Measurements from ENCODE around the gene LHX4. TPM values are rescaled to one million over a fixed set of nuclear protein-coding genes. Genes with fewer than 3 reads are reported as not detected.

LHX4 gene
- total RNA-seq, 2 experiments from 2014 or later = not detected

GRCh38 chr1:180188684-180189175 is 41.3 kb upstream of the LHX4 start:
- intact Hi-C loops (cut with micrococcal nuclease) = loop anchor here (2.0 kb wide), 1 partner anchor 64 kb away; no protein-coding TSS in a partner anchor
- peaks cover 14% of the 10 kb centered on the region for H3K36me3 Mint-ChIP-seq (ENCODE audit: low read depth)

GRCh38 chr1:180190091-180190490 is 40.0 kb upstream of the LHX4 start:
- Mint-ChIP-seq H3K4me1 (ENCODE audit: low read depth) (no peaks in the 10 kb centered on the region), H3K36me3 (ENCODE audit: low read depth) (peaks cover 6% of the 10 kb centered on the region), H3K4me3 (no peak overlapping the region), H3K27ac (no peak overlapping the region), H3K9me3 (no peaks in the 10 kb centered on the region), H3K27me3 (ENCODE audit: low read depth) (no peaks in the 10 kb centered on the region)
- no peak for DNase-seq
- intact Hi-C loops (cut with micrococcal nuclease) = no loop called here
- CTCF ChIA-PET = interaction anchor here (0.6 to 4.3 kb wide), 3 partner anchors 11 to 360 kb away, joined by 3 to 35 read pairs (median 3); no protein-coding TSS in a partner anchor

More at GRCh38 chr1:180188684-180189175, 41.3 kb upstream of the LHX4 start:
- Mint-ChIP-seq H3K9me3 (no peaks in the 10 kb centered on the region), H3K4me3 (no peak overlapping the region), H3K4me1 (ENCODE audit: low read depth) (no peaks in the 10 kb centered on the region), H3K27ac (no peak overlapping the region), H3K27me3 (ENCODE audit: low read depth) (no peaks in the 10 kb centered on the region)
- DNase-seq = no peak
- CTCF ChIA-PET = interaction anchor here (0.6 to 4.3 kb wide), 3 partner anchors 10 to 820 kb away, joined by 3 to 35 read pairs (median 4); no protein-coding TSS in a partner anchor

DNA sequence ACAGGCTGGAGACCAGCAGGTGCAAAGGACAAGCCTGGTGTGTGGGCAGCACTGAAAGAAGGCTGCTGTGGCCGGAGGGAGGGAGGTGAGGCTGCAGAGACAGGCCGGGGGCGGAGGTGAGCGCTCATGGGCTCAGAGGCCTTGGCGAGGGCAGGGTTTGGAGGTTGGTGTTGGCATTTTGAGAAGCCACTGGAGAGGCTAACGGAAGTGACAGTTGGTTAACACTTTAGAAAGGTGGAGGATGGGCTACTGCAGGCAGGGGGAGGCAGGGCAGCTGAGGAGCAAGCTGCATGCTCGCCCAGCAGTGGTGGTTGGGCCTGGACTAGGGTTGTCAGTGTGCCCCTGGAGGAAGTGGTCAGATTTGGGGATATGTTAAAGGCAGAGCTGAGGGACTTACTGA is 37.9 kb upstream of the LHX4 start:
- CTCF ChIA-PET = interaction anchor here (1.3 to 1.7 kb wide), 2 partner anchors 12 to 13 kb away, joined by 3 to 8 read pairs; no protein-coding TSS in a partner anchor
- H3K9me3 Mint-ChIP-seq = no peaks in the 10 kb centered on the region
- no peaks in the 10 kb centered on the region for H3K27me3 Mint-ChIP-seq (ENCODE audit: low read depth)
- intact Hi-C loops (cut with micrococcal nuclease) = no loop called here
- no peak overlapping the region for H3K27ac Mint-ChIP-seq
- no peaks in the 10 kb centered on the region for H3K4me1 Mint-ChIP-seq (ENCODE audit: low read depth)
- H3K36me3 Mint-ChIP-seq (ENCODE audit: low read depth) = peaks cover 6% of the 10 kb centered on the region
- DNase-seq = no peak
- no peak overlapping the region for H3K4me3 Mint-ChIP-seq

DNA sequence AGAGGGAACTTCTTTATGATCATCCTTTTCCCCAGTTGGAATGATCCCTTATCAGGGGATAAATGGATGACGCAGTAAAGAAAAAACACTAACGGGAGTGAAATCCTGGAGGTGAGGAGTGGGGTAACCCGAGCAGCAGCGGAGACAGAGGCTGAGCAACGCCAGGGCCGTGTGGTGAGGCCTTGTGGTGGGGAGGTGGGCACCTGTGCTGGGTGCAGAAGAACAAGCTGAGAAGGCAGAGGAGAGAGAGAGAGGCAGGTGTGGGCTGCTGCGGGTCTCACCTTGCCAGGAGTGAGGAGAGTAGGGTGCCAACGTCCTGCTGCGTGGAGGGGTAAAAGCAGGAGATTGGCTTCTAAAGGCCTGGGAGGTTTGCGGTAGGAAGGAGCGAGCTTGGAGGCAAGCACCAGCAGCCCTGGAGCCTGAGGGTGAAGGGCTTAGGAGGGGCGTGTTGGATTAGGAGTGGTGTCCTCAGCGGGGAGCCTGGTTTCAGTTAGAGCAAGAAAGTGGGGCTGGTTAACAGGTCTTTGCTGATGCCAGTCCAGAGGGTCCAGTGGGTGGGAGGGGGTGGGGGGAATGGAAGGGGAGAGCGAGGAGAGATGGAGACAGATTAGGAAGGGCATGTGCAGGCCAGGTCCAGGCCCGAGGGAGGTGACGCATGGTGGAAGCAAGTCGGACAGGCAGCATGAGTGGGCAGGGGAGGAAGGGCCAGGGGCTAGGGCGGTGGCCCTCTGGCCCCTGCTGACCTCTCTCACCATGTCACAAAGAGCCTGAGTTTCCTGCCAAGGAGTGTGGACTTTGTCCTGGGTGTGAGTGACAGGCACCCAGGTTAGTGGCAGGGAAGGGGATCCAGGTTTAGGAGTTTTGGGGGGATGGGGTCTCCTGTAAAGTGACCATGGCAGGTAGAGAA is 36.7 kb upstream of the LHX4 start:
- peaks cover 6% of the 10 kb centered on the region for H3K36me3 Mint-ChIP-seq (ENCODE audit: low read depth)
- DNase-seq = no peak
- no peak overlapping the region for H3K27ac Mint-ChIP-seq
- H3K9me3 Mint-ChIP-seq = no peaks in the 10 kb centered on the region
- CTCF ChIA-PET = interaction anchor here (1.3 to 1.7 kb wide), 2 partner anchors 13 to 15 kb away, joined by 3 to 8 read pairs; no protein-coding TSS in a partner anchor
- intact Hi-C loops (cut with micrococcal nuclease) = no loop called here
- no peaks in the 10 kb centered on the region for H3K27me3 Mint-ChIP-seq (ENCODE audit: low read depth)
- H3K4me1 Mint-ChIP-seq (ENCODE audit: low read depth) = no peaks in the 10 kb centered on the region
- H3K4me3 Mint-ChIP-seq = no peak overlapping the region

DNA sequence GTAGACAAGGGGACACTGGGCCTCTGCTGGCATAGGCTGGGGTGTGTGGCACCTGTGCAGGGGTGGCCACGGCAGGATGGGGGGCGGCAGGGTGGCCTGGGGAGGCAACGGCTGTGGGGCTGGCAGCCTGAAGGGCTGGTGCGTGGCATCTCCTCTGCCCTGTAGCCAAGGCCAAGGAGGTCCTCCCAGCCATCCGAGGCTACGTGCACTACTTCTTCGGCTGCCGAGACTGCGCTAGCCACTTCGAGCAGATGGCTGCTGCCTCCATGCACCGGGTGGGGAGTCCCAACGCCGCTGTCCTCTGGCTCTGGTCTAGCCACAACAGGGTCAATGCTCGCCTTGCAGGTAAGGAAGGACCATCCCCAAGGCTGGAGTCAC is 36.0 kb upstream of the LHX4 start:
- no peak for DNase-seq
- no peak overlapping the region for H3K4me3 Mint-ChIP-seq
- no peak overlapping the region for H3K27ac Mint-ChIP-seq
- H3K36me3 Mint-ChIP-seq (ENCODE audit: low read depth) = peaks cover 6% of the 10 kb centered on the region
- H3K4me1 Mint-ChIP-seq (ENCODE audit: low read depth) = no peaks in the 10 kb centered on the region
- H3K27me3 Mint-ChIP-seq (ENCODE audit: low read depth) = no peaks in the 10 kb centered on the region
- CTCF ChIA-PET = interaction anchor here (0.8 kb wide), 2 partner anchors 13 to 288 kb away, joined by 3 read pairs; no protein-coding TSS in a partner anchor
- intact Hi-C loops (cut with micrococcal nuclease) = no loop called here
- H3K9me3 Mint-ChIP-seq = no peaks in the 10 kb centered on the region

- Mint-ChIP-seq H3K4me1 (ENCODE audit: low read depth) (no peaks in the 10 kb centered on the region), H3K9me3 (no peaks in the 10 kb centered on the region), H3K4me3 (no peak overlapping the region), H3K36me3 (ENCODE audit: low read depth) (peaks cover 5% of the 10 kb centered on the region), H3K27me3 (ENCODE audit: low read depth) (no peaks in the 10 kb centered on the region), H3K27ac (no peak overlapping the region)
- no peak for DNase-seq
- intact Hi-C loops (cut with micrococcal nuclease) = no loop called here
- CTCF ChIA-PET = interaction anchor here (0.6 to 0.8 kb wide), 3 partner anchors 12 to 288 kb away, joined by 3 read pairs; no protein-coding TSS in a partner anchor
These were observed 35.4 kb upstream of the LHX4 start for GRCh38 chr1:180194546-180195207.

- DNase-seq = no peak
- CTCF ChIA-PET = interaction anchor here (0.6 kb wide), 1 partner anchor 12 kb away, joined by 3 read pairs; no protein-coding TSS in a partner anchor
- H3K4me3 Mint-ChIP-seq = no peak overlapping the region
- no peaks in the 10 kb centered on the region for H3K4me1 Mint-ChIP-seq (ENCODE audit: low read depth)
- no peak overlapping the region for H3K27ac Mint-ChIP-seq
- no peaks in the 10 kb centered on the region for H3K9me3 Mint-ChIP-seq
- intact Hi-C loops (cut with micrococcal nuclease) = no loop called here
- no peaks in the 10 kb centered on the region for H3K27me3 Mint-ChIP-seq (ENCODE audit: low read depth)
- peaks cover 2% of the 10 kb centered on the region for H3K36me3 Mint-ChIP-seq (ENCODE audit: low read depth)
These were observed 34.7 kb upstream of the LHX4 start for GRCh38 chr1:180195401-180195800.

GRCh38 chr1:180195916-180196315 is 34.1 kb upstream of the LHX4 start:
- intact Hi-C loops (cut with micrococcal nuclease) = no loop called here
- no peak for DNase-seq
- peaks cover 2% of the 10 kb centered on the region for H3K36me3 Mint-ChIP-seq (ENCODE audit: low read depth)
- no peaks in the 10 kb centered on the region for H3K9me3 Mint-ChIP-seq
- H3K4me3 Mint-ChIP-seq = no peak overlapping the region
- CTCF ChIA-PET = no interaction called here
- H3K27ac Mint-ChIP-seq = no peak overlapping the region
- no peaks in the 10 kb centered on the region for H3K27me3 Mint-ChIP-seq (ENCODE audit: low read depth)
- H3K4me1 Mint-ChIP-seq (ENCODE audit: low read depth) = no peaks in the 10 kb centered on the region

GRCh38 chr1:180196436-180197003 is 33.5 kb upstream of the LHX4 start:
- Mint-ChIP-seq H3K4me1 (ENCODE audit: low read depth) (no peaks in the 10 kb centered on the region), H3K36me3 (ENCODE audit: low read depth) (peaks cover 2% of the 10 kb centered on the region), H3K4me3 (no peak overlapping the region), H3K27ac (no peak overlapping the region), H3K27me3 (ENCODE audit: low read depth) (no peaks in the 10 kb centered on the region), H3K9me3 (no peaks in the 10 kb centered on the region)
- CTCF ChIA-PET = interaction anchor here (1.2 to 1.4 kb wide), 2 partner anchors 17 kb away, joined by 3 to 4 read pairs; no protein-coding TSS in a partner anchor
- no peak for DNase-seq
- intact Hi-C loops (cut with micrococcal nuclease) = no loop called here

- CTCF ChIA-PET = interaction anchor here (1.2 to 1.4 kb wide), 2 partner anchors 16 to 18 kb away, joined by 3 to 4 read pairs; no protein-coding TSS in a partner anchor
- no peaks in the 10 kb centered on the region for H3K9me3 Mint-ChIP-seq
- no peaks in the 10 kb centered on the region for H3K4me1 Mint-ChIP-seq (ENCODE audit: low read depth)
- no peak overlapping the region for H3K27ac Mint-ChIP-seq
- H3K27me3 Mint-ChIP-seq (ENCODE audit: low read depth) = no peaks in the 10 kb centered on the region
- H3K36me3 Mint-ChIP-seq (ENCODE audit: low read depth) = peaks cover 2% of the 10 kb centered on the region
- DNase-seq = no peak
- no peak overlapping the region for H3K4me3 Mint-ChIP-seq
- intact Hi-C loops (cut with micrococcal nuclease) = no loop called here
These were observed 32.8 kb upstream of the LHX4 start for GRCh38 chr1:180197231-180197630.

GRCh38 chr1:180198196-180198595 is 31.9 kb upstream of the LHX4 start:
- no peaks in the 10 kb centered on the region for H3K27me3 Mint-ChIP-seq (ENCODE audit: low read depth)
- DNase-seq = no peak
- H3K36me3 Mint-ChIP-seq (ENCODE audit: low read depth) = peaks cover 2% of the 10 kb centered on the region
- no peak overlapping the region for H3K27ac Mint-ChIP-seq
- CTCF ChIA-PET = interaction anchor here (0.7 kb wide), 1 partner anchor 13 kb away, joined by 3 read pairs; no protein-coding TSS in a partner anchor
- H3K4me1 Mint-ChIP-seq (ENCODE audit: low read depth) = no peaks in the 10 kb centered on the region
- H3K4me3 Mint-ChIP-seq = no peak overlapping the region
- intact Hi-C loops (cut with micrococcal nuclease) = no loop called here
- no peaks in the 10 kb centered on the region for H3K9me3 Mint-ChIP-seq

- H3K36me3 Mint-ChIP-seq (ENCODE audit: low read depth) = peaks cover 2% of the 10 kb centered on the region
- DNase-seq = no peak
- intact Hi-C loops (cut with micrococcal nuclease) = no loop called here
- H3K27ac Mint-ChIP-seq = no peak overlapping the region
- no peaks in the 10 kb centered on the region for H3K9me3 Mint-ChIP-seq
- no peak overlapping the region for H3K4me3 Mint-ChIP-seq
- CTCF ChIA-PET = interaction anchor here (0.7 kb wide), 1 partner anchor 12 kb away, joined by 3 read pairs; no protein-coding TSS in a partner anchor
- no peaks in the 10 kb centered on the region for H3K27me3 Mint-ChIP-seq (ENCODE audit: low read depth)
- H3K4me1 Mint-ChIP-seq (ENCODE audit: low read depth) = no peaks in the 10 kb centered on the region
These were observed 31.5 kb upstream of the LHX4 start for GRCh38 chr1:180198611-180199010.

Data from activated naive CD4-positive, alpha-beta T cell treated with anti-CD3 and anti-CD28 coated beads for 36 hours (primary cell).